IPS-18c (cell line): ENCODE data around the gene RTN4R.
"Not testable (repeated sequence)": the region's sequence is repeated elsewhere in the genome, so short reads cannot be mapped to it uniquely, and the experiment has no call there.

Experiments used
- H3K4me3 ChIP-seq: 2 replicates; pipeline ENCODE4 v1.7.0; 2013; ENCODE audit warnings: low read depth, mild to moderate bottlenecking, low read length, moderate library complexity; ENCODE audit not compliant: insufficient read depth
- H3K9me3 ChIP-seq: one replicate; pipeline ENCODE4 v1.6.1; 2013; ENCODE audit warnings: mild to moderate bottlenecking, low read length, moderate library complexity; ENCODE audit not compliant: control insufficient read depth, insufficient read depth

RTN4R gene

GRCh38 chr22:20266667-20267440 is 1.3 kb downstream of the RTN4R start:
- H3K9me3 ChIP-seq, result not testable (repeated sequence)
- peak overlapping the region; percentile 53 for H3K4me3 ChIP-seq

- H3K4me3 ChIP-seq, H3K9me3 ChIP-seq: not testable (repeated sequence)
Measured at GRCh38 chr22:20265772-20266666, 2.1 kb downstream of the RTN4R start.

- Histone ChIP-seq H3K4me3 (no peak overlapping the region), H3K9me3 (no peaks in the 10 kb centered on the region)
Measured at GRCh38 chr22:20264614-20265452, 3.3 kb downstream of the RTN4R start.

- H3K9me3 ChIP-seq, H3K4me3 ChIP-seq: not testable (repeated sequence)
Measured at GRCh38 chr22:20263404-20264281, 4.5 kb downstream of the RTN4R start.

GRCh38 chr22:20262582-20263147 is 5.5 kb downstream of the RTN4R start:
- Histone ChIP-seq H3K4me3 (no peak overlapping the region), H3K9me3 (no peaks in the 10 kb centered on the region)

GRCh38 chr22:20261848-20262581 is 6.1 kb downstream of the RTN4R start:
- no peaks in the 10 kb centered on the region for H3K9me3 ChIP-seq
- no peak overlapping the region for H3K4me3 ChIP-seq

GRCh38 chr22:20260071-20260765 is 7.9 kb downstream of the RTN4R start:
- no peaks in the 10 kb centered on the region for H3K9me3 ChIP-seq

GRCh38 chr22:20259327-20259688 is 8.8 kb downstream of the RTN4R start:
- Histone ChIP-seq H3K4me3 (no peak overlapping the region), H3K9me3 (no peaks in the 10 kb centered on the region)

More at GRCh38 chr22:20260071-20260765, 7.9 kb downstream of the RTN4R start:
- H3K4me3 ChIP-seq, result no peak overlapping the region

- Histone ChIP-seq H3K9me3 (no peaks in the 10 kb centered on the region), H3K4me3 (no peak overlapping the region)
Measured at GRCh38 chr22:20258584-20259326, 9.4 kb downstream of the RTN4R start.

GRCh38 chr22:20258021-20258299 is 10.2 kb downstream of the RTN4R start:
- H3K4me3 ChIP-seq, result no peak overlapping the region

GRCh38 chr22:20257212-20258020 is 10.7 kb downstream of the RTN4R start:
- H3K4me3 ChIP-seq, result no peak overlapping the region
- no peaks in the 10 kb centered on the region for H3K9me3 ChIP-seq

More at GRCh38 chr22:20258021-20258299, 10.2 kb downstream of the RTN4R start:
- H3K9me3 ChIP-seq, result no peaks in the 10 kb centered on the region

GRCh38 chr22:20256551-20257211 is 11.4 kb downstream of the RTN4R start:
- no peaks in the 10 kb centered on the region for H3K9me3 ChIP-seq
- H3K4me3 ChIP-seq, result no peak overlapping the region

GRCh38 chr22:20256027-20256426 is 12.1 kb downstream of the RTN4R start:
- Histone ChIP-seq H3K4me3 (no peak overlapping the region), H3K9me3 (no peaks in the 10 kb centered on the region)
